ENCODE measurements around the gene PEPD.

Gene PEPD

DNA sequence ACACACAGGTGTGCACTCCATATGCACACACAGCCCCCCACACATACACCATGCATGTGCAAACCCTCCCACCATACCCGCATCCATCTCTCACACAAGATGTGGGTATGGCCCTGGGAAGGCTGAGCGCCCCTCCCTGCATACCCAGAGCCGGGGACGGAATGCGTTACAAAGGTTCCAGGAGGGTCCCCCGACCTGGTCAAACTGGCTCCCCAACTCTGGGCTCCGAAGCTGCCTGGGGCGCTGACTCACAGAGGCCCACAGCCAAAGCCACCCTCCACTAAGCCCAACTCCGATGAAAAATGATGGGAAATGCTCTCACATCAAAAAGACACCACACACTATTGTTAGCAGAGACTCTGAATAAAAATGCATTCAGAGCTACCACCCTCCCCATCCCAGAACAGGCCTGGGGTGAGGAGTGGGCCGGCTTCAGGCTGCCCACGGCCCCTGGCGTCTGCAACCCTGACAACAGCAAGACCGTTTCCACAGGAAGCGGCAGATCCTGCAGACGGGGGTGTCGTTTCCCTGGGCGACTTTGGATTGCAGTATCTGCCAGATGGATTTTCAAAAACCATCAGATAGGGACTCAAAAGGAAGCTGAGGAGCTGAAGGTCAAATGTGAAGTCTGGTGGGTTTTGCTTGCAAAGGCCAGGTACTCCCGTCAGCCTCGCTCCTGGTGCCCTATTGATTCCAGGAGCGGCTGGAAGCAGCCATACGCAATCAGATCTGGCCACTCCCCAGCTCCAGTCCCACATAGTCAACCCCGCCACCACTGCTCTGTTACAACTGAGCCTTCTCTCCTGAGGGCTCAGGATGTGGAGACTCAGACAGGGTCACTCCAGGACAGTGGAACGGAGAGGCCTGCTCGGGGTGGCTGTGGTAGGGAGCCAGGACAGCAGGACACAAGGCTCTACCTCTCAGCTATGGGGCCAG lies 14.3 kb downstream of the PEPD start:
- TF ChIP-seq, protein P1, sequence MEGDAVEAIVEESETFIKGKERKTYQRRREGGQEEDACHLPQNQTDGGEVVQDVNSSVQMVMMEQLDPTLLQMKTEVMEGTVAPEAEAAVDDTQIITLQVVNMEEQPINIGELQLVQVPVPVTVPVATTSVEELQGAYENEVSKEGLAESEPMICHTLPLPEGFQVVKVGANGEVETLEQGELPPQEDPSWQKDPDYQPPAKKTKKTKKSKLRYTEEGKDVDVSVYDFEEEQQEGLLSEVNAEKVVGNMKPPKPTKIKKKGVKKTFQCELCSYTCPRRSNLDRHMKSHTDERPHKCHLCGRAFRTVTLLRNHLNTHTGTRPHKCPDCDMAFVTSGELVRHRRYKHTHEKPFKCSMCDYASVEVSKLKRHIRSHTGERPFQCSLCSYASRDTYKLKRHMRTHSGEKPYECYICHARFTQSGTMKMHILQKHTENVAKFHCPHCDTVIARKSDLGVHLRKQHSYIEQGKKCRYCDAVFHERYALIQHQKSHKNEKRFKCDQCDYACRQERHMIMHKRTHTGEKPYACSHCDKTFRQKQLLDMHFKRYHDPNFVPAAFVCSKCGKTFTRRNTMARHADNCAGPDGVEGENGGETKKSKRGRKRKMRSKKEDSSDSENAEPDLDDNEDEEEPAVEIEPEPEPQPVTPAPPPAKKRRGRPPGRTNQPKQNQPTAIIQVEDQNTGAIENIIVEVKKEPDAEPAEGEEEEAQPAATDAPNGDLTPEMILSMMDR (IDR thresholded peaks at IDR 0.05; ENCODE audit: extremely low read depth, missing control alignments), result no peak
- no peak for DNase-seq (ENCODE audit: low spot score)

DNA sequence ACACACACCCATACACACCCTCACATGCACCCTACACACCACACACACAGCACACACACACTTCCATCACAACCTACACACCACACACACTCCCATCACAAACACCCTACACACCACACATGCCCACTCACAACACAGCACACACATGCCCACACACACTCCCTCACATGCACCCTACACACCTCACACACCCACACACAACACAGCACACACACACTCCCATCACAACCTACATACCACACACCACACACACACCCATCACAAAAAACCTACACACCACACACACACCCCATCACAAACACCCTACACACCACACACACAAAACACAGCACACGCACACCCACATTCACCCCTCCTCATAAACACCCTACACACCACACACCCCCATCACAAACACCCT lies 15.1 kb downstream of the PEPD start:
- no peak for DNase-seq (ENCODE audit: low spot score)
- TF ChIP-seq, protein P1 (IDR thresholded peaks at IDR 0.05; ENCODE audit: extremely low read depth, missing control alignments), result no peak

DNA sequence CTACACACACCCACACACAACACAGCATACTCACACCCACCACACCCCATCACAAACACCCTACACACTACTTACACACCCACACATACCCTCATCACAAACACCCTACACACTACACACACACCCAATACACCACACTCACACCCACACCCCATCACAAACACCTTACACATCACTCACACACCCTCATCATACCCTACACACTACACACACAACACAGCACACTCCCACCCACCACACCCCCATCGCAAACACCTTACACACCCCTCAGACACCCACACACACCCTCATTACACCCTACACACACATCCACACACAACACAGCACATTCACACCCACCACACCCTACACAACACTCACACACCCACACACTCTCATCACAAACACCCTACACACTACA lies 15.8 kb downstream of the PEPD start:
- DNase-seq (ENCODE audit: low spot score), result no peak
- TF ChIP-seq, protein P1 (IDR thresholded peaks at IDR 0.05; ENCODE audit: extremely low read depth, missing control alignments), result no peak

DNA sequence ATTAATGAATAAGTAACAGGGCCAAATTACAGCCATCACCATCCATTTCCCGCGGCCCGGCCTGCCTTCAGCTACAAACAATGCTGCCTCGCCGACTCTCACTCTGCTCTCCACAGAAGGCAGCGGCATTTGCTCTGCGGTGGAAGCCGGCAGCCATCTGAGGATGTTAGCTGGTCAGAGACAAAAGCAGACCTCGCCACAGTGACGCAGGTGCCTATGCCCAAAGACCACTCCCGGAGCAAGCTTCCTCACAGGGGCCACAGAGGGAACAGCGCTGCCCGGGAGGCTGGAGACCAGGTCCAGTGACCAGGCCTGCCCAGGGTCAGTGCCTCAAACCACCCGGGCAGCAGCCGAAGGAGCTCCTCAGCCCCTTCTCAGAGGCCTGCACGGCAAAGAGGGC lies 16.4 kb downstream of the PEPD start:
- DNase-seq (ENCODE audit: low spot score), result no peak
- TF ChIP-seq, protein P1 (IDR thresholded peaks at IDR 0.05; ENCODE audit: extremely low read depth, missing control alignments), result no peak

DNA sequence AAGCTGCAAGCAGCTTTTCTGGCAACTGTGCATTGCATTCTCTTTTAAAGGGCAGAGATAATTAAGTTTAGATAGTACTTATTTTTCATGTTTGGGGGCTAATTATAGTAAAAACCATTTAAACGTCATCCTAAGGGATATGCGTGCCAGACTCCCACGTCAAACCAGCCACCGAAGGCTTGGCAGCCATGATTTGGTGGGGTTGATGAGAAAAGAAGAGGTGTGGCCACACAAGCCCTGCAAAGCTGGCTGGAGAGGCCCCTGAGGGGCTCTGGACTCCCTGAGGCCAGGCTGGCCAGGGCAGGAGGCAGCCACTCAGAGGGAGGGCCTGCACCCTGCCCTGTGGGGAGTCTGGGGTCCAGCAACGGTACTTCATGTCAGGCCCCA lies 17.5 kb downstream of the PEPD start:
- TF ChIP-seq, protein P1 (IDR thresholded peaks at IDR 0.05; ENCODE audit: extremely low read depth, missing control alignments), result no peak
- DNase-seq (ENCODE audit: low spot score), result no peak

DNA sequence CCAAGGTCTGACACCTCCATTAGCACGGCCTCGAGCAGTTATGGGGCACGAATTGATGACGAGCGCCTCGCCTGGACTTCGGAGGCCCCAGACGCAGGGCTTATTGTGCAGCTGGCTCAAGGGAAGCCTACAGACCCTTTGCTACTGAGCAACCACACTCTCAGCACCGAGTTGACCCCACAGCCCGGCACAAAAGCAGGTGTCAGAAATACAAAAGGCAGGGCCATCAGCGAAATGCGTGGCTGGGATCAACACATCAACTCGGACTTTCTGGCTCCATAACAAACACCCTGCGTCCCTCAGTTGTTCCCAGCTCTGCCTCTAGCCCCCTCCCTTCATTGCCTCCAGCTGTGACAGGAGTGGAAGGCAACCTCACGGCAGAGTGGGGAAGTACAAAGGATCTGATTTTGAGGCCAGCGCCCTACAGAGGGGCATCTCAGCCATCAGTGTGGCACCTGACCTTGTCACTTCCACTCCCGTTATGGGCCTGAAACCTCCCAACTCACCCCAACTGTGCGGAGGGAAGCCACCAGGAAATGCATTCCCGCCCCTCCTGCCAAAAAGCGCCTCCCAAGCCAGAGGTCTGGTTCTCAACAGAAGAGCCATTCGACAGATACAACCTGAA lies 18.0 kb downstream of the PEPD start:
- TF ChIP-seq, protein P1 (IDR thresholded peaks at IDR 0.05; ENCODE audit: extremely low read depth, missing control alignments), result no peak
- no peak for DNase-seq (ENCODE audit: low spot score)

DNA sequence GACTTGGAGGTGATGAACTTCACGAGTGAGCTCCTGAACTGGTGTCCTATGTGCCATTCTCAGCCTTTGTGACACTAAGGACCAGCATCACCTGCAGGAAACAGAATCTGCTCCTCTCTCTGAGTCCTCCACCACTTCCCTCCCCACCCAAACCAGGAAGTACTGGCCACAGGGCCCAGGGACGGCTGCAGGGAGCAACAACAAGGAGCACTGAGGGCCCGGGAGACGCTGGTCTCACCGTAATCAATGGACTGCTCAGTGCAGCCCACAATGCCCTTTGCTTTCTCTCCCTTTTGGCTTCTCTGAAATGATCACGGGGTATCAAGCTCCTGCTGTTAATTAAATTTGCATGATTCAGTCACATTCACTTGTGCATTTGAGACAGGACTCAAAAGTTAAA lies 18.6 kb downstream of the PEPD start:
- DNase-seq (ENCODE audit: low spot score), result no peak
- TF ChIP-seq, protein P1 (IDR thresholded peaks at IDR 0.05; ENCODE audit: extremely low read depth, missing control alignments), result no peak
